Testis (tissue), 2 donors: ENCODE results near the gene CLCN3.

ENCODE experiments used
- CTCF ChIP-seq, 3 experiments: fragments of 450-650 bp in 2 of 3; fragments of 200-600 bp in 1 of 3; sonication (generic) in 1 of 3; IDR thresholded peaks; one replicate each; pipeline ENCODE4 v1.5.1; 2016 to 2019; ENCODE audit warnings: antibody characterized with exemption in 3 of 3, mild to moderate bottlenecking in 2 of 3, moderate library complexity in 1 of 3
- POLR2A ChIP-seq: fragments of 450-650 bp; IDR thresholded peaks from one replicate; pipeline ENCODE4 v1.6.1; 2017; ENCODE audit warnings: antibody characterized with exemption, mild to moderate bottlenecking, moderate library complexity

GRCh38 chr4:169644802-169645201, 24.4 kb downstream of the CLCN3 start:
- TF ChIP-seq CTCF (IDR thresholded peaks at IDR 0.05) (no peak), POLR2A (no peak)
